ENCODE measurements around the gene CCDC97. TPM values are rescaled to one million over a fixed set of nuclear protein-coding genes. Genes with fewer than 3 reads are reported as not detected.
A peak's percentile ranks its signal among the peaks of the same experiment; 100 is the strongest.
"Not testable (repeated sequence)": the region's sequence is repeated elsewhere in the genome, so short reads cannot be mapped to it uniquely, and the experiment has no call there.

Gene CCDC97
- total RNA-seq, 1 donor from 2014 or later = 14.6 TPM

- peak; percentile 96 for DNase-seq (ENCODE audit: missing footprints)
- ATAC-seq = peak; percentile 78
- intact Hi-C loops (cut with DNase I) = loop anchor here (5.0 kb wide), 1 partner anchor 151 kb away; no protein-coding TSS in a partner anchor
Observed at GRCh38 chr19:41353466-41354342, 43.7 kb downstream of the CCDC97 start, which contains the start of gene TGFB1. TSS of gene TGFB1 (minus strand) at chr19:41353922. CDS start at chr19:41353044, 878 bp downstream.

- DNase-seq (ENCODE audit: missing footprints) = no peak
- intact Hi-C loops (cut with DNase I) = loop anchor here (5.0 kb wide), 1 partner anchor 152 kb away; no protein-coding TSS in a partner anchor
- ATAC-seq = no peak
Observed at GRCh38 chr19:41354343-41354953, 44.5 kb downstream of the CCDC97 start.

- no peak for DNase-seq (ENCODE audit: missing footprints)
- ATAC-seq = no peak
- intact Hi-C loops (cut with DNase I) = no loop called here
Observed at GRCh38 chr19:41355035-41355434, 45.1 kb downstream of the CCDC97 start.

GRCh38 chr19:41355802-41356201 lies 45.8 kb downstream of the CCDC97 start:
- ATAC-seq (no peak), DNase-seq (ENCODE audit: missing footprints) (no peak)
- intact Hi-C loops (cut with DNase I) = no loop called here

GRCh38 chr19:41356984-41357739 lies 47.2 kb downstream of the CCDC97 start:
- intact Hi-C loops (cut with DNase I) = no loop called here
- ATAC-seq = no peak

GRCh38 chr19:41357746-41358145 lies 47.8 kb downstream of the CCDC97 start:
- ATAC-seq = no peak
- no peak for DNase-seq (ENCODE audit: missing footprints)
- intact Hi-C loops (cut with DNase I) = no loop called here

More at GRCh38 chr19:41356984-41357739, 47.2 kb downstream of the CCDC97 start:
- DNase-seq (ENCODE audit: missing footprints) = no peak

GRCh38 chr19:41359741-41360140 lies 49.8 kb downstream of the CCDC97 start:
- ATAC-seq (no peak), DNase-seq (ENCODE audit: missing footprints) (no peak)
- intact Hi-C loops (cut with DNase I) = loop anchor here (5.0 kb wide), 1 partner anchor 97 kb away; the partner anchor contains the start of gene HNRNPUL1

GRCh38 chr19:41362143-41362847 lies 52.3 kb downstream of the CCDC97 start:
- ATAC-seq (no peak), DNase-seq (ENCODE audit: missing footprints) (no peak)
- intact Hi-C loops (cut with DNase I) = loop anchor here (5.0 kb wide), 1 partner anchor 100 kb away; the partner anchor contains the start of gene HNRNPUL1

- intact Hi-C loops (cut with DNase I) = loop anchor here (5.0 kb wide), 1 partner anchor 101 kb away; the partner anchor contains the start of gene HNRNPUL1
- DNase-seq (ENCODE audit: missing footprints) (no peak), ATAC-seq (no peak)
Observed at GRCh38 chr19:41363371-41363752, 53.4 kb downstream of the CCDC97 start.

- peak; percentile 97 for ATAC-seq
- intact Hi-C loops (cut with DNase I) = loop anchor here (1.0 to 5.0 kb wide), 3 partner anchors 33 to 102 kb away; partner anchors contain the start of genes B3GNT8, BCKDHA, EXOSC5 and HNRNPUL1
Observed at GRCh38 chr19:41363753-41364523, 54.0 kb downstream of the CCDC97 start, which contains the start of gene B9D2. TSS of gene B9D2 (minus strand) at chr19:41364149. CDS start at chr19:41363519, 630 bp downstream.

GRCh38 chr19:41364524-41365391 lies 54.8 kb downstream of the CCDC97 start:
- intact Hi-C loops (cut with DNase I) = loop anchor here (1.0 to 5.0 kb wide), 3 partner anchors 33 to 102 kb away; partner anchors contain the start of genes B3GNT8, BCKDHA, EXOSC5 and HNRNPUL1
- ATAC-seq (peak; percentile 0), DNase-seq (ENCODE audit: missing footprints) (no peak)

More at GRCh38 chr19:41363753-41364523, 54.0 kb downstream of the CCDC97 start, which contains the start of gene B9D2:
- DNase-seq (ENCODE audit: missing footprints) = peak; percentile 98

- ATAC-seq = no peak
- intact Hi-C loops (cut with DNase I) = no loop called here
- DNase-seq (ENCODE audit: missing footprints) = no peak
Observed at GRCh38 chr19:41366089-41366488, 56.1 kb downstream of the CCDC97 start.

- ATAC-seq (no peak), DNase-seq (ENCODE audit: missing footprints) (no peak)
- intact Hi-C loops (cut with DNase I) = no loop called here
Observed at GRCh38 chr19:41367848-41368301, 57.9 kb downstream of the CCDC97 start.

GRCh38 chr19:41369769-41370168 lies 59.8 kb downstream of the CCDC97 start:
- no peak for ATAC-seq
- DNase-seq (ENCODE audit: missing footprints) = no peak
- intact Hi-C loops (cut with DNase I) = no loop called here

GRCh38 chr19:41371119-41371518 lies 61.1 kb downstream of the CCDC97 start:
- ATAC-seq; intact Hi-C loops (cut with DNase I); DNase-seq (ENCODE audit: missing footprints): not testable (repeated sequence)

- intact Hi-C loops (cut with DNase I) = no loop called here
- ATAC-seq (no peak), DNase-seq (ENCODE audit: missing footprints) (no peak)
Observed at GRCh38 chr19:41371541-41371940, 61.6 kb downstream of the CCDC97 start.
